Keratinocyte (primary cell): ENCODE data around the gene COL6A2.

ENCODE experiments used
- CTCF ChIP-seq, 3 experiments: IDR thresholded peaks in 1 of 3; conservative IDR thresholded peaks in 1 of 3; optimal IDR thresholded peaks in 1 of 3; 2 replicates in 2 of 3; 3 replicates in 1 of 3; pipeline versions ENCODE3 to v1.5.1; 2011; ENCODE audit warnings: low read length in 3 of 3, mild to moderate bottlenecking in 3 of 3, moderate library complexity in 2 of 3, control low read depth in 1 of 3, inconsistent platforms in 1 of 3; ENCODE audit not compliant: insufficient read depth in 2 of 3; ENCODE audit errors: extremely low read depth in 1 of 3
- EZH2 ChIP-seq: IDR thresholded peaks from one replicate; pipeline ENCODE4 v1.6.1; 2012; ENCODE audit warnings: inconsistent platforms, mild to moderate bottlenecking, low read length, moderate library complexity

GRCh38 chr21:46115441-46116188 lies 17.7 kb downstream of the COL6A2 start:
- no peak for TF ChIP-seq CTCF (optimal IDR thresholded peaks at IDR 0.05 in 1 of 3, IDR thresholded peaks at IDR 0.05 in 1 of 3, conservative IDR thresholded peaks at IDR 0.05 in 1 of 3; ENCODE audit: extremely low read depth in 1 of 3, insufficient read depth in 2 of 3, low read length in 3 of 3)
- TF ChIP-seq EZH2, result no peak
